Fibroblast of peridontal ligament (primary cell): Measurements from ENCODE around the gene AK3.
"Not testable (repeated sequence)": the region's sequence is repeated elsewhere in the genome, so short reads cannot be mapped to it uniquely, and the experiment has no call there.

Source experiments
- DNase-seq: peaks from one replicate; pipeline ENCODE4 v3.0.0-alpha.2; 2010; ENCODE audit errors: extremely low read depth

AK3 gene

GRCh38 chr9:4666042-4666699 lies 74.8 kb downstream of the AK3 start, which contains the start of gene SPATA6L:
SPATA6L (minus strand) TSS chr9:4666480; CDS start chr9:4666250, 230 bp downstream.
- peak; percentile 45 for DNase-seq

DNA sequence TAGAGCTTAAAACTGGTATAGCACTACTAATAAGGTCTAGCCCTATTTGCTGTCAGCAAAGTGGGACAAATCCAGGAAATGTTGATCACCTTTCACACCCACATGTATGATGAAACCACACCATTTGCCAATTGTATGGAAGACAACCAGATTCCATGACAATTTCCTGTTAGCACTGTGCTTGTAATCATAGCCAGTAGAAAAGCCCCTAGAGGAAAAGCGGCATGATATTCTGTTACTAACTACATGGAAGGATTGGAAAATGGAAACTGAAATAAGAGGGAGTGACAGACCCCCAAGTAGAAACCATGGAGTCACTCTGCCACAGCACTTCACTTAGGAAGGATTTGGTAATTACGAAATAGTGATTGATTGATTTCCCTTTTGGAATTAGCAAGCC lies 75.6 kb downstream of the AK3 start:
- DNase-seq = peak; percentile 38

DNA sequence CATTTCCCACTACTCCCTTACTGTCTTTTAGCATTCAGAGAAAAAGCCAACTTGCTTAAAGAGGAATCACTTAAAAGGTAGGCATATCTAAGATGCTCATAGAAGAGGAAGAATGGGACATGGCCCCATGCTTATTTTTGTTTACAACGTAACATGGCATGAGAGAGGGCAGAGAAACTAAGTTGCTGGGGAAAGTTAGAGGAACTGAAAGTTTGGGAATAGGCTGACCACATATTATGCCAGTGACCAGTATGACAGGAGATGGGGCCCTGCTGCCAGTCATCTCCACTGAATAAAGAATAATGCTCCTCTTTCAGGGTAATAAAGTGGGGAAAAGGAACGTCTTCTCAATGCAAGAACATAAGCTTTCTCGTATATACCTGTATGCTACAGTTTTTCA lies 77.0 kb downstream of the AK3 start:
- DNase-seq = no peak

- DNase-seq = peak; percentile 35
These were observed 77.8 kb downstream of the AK3 start for GRCh38 chr9:4662989-4663792.

DNA sequence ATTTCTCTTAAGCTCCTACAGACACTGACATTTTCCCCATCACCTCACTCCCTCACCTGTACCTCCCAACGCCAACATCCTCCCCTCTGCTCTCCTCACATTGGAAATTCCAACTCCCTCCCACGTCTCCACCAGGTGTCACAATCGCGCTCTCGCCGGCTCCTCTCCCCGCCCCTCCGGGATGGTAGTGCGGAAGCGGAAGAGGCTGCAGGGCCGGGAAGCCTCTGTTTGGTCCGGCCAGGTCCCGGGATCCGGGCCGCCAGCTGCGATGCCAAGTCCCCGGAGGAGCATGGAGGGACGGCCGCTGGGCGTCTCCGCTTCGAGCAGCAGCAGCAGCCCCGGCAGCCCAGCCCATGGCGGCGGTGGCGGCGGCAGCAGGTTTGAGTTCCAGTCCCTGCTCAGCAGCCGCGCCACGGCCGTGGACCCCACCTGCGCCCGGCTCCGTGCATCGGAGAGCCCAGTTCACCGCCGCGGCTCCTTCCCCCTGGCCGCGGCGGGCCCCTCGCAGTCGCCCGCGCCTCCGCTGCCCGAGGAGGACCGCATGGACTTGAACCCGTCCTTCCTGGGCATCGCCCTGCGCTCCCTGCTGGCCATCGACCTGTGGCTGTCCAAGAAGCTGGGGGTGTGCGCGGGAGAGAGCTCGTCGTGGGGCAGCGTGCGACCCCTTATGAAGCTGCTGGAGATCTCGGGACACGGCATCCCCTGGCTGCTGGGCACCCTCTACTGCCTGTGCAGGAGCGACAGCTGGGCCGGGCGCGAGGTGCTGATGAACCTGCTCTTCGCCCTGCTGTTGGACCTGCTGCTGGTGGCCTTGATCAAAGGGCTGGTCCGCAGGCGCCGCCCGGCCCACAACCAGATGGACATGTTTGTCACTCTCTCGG lies 78.7 kb downstream of the AK3 start, which contains the start of gene PLPP6:
Gene PLPP6, plus strand, starts transcription at position 187 of the 881 bp plus-strand sequence. Its CDS starts 82 bp downstream, at position 269.
- peak; percentile 70 for DNase-seq

- peak; percentile 49 for DNase-seq
These were observed 79.4 kb downstream of the AK3 start for GRCh38 chr9:4661611-4662010.

DNA sequence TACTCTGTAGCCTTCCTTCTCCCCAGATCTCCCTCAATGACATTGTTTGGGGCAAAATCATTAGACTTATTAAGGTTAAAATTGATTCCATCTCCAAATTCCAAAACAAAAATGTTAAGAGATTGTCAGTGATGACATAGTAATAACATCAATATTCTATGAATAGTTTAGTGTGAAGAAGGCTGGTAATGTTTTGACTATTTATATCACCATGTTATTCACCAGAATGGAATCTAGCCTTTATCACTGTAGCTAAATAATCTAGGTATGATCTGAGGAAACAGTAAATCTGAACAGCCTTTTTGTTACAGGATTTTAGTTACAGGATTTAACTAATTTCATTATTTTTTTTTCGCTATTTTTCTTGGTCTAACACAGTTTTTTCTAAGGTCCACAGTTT lies 79.8 kb downstream of the AK3 start:
- DNase-seq = no peak

GRCh38 chr9:4660665-4661064 lies 80.3 kb downstream of the AK3 start:
- not testable (repeated sequence) for DNase-seq
